Measurements from ENCODE around the gene RPL9.

The RPL9 gene

GRCh38 chr4:39451423-39452023 lies 7.2 kb downstream of the RPL9 start:
- Histone ChIP-seq H3K36me3 (ENCODE audit: control insufficient read depth, insufficient read depth, low read length) (peaks cover 50% of the 10 kb centered on the region), H3K27me3 (replicated peaks; ENCODE audit: control insufficient read depth, insufficient read depth, low read length, poor library complexity, severe bottlenecking) (no peaks in the 10 kb centered on the region), H3K4me1 (ENCODE audit: control insufficient read depth, insufficient read depth, low read length, poor library complexity, severe bottlenecking) (peaks cover 7% of the 10 kb centered on the region), H3K4me3 (ENCODE audit: insufficient read depth, low read depth, low read length, poor library complexity, severe bottlenecking) (no peak overlapping the region), H3K9me3 (ENCODE audit: control insufficient read depth, low read length) (no peaks in the 10 kb centered on the region), H3K27ac (ENCODE audit: insufficient read depth, low read length, poor library complexity, severe bottlenecking) (no peak overlapping the region)
- no peak for DNase-seq

DNA sequence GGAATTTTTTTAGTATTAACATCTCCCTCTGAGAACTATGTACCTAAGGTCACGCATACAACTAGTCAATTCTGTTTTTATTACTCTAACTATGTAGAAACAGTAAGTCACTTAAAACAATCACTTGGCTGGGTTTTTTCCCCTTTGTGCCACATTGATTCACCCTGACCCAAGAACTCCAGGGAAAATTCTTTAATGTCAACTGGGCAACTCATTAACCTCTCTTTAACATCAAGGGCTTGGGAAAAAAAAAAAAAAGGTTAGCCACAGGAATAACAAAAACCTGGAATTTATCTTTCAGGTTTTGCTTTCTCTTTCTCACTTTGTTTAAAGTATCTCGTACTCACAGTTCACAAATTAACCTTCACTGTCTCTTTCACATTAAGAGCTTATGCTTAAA lies 8.1 kb downstream of the RPL9 start:
- Histone ChIP-seq H3K27me3 (replicated peaks; ENCODE audit: control insufficient read depth, insufficient read depth, low read length, poor library complexity, severe bottlenecking) (no peaks in the 10 kb centered on the region), H3K9me3 (ENCODE audit: control insufficient read depth, low read length) (no peaks in the 10 kb centered on the region), H3K4me1 (ENCODE audit: control insufficient read depth, insufficient read depth, low read length, poor library complexity, severe bottlenecking) (peaks cover 6% of the 10 kb centered on the region), H3K4me3 (ENCODE audit: insufficient read depth, low read depth, low read length, poor library complexity, severe bottlenecking) (no peak overlapping the region), H3K27ac (ENCODE audit: insufficient read depth, low read length, poor library complexity, severe bottlenecking) (no peak overlapping the region), H3K36me3 (ENCODE audit: control insufficient read depth, insufficient read depth, low read length) (peaks cover 41% of the 10 kb centered on the region)
- no peak for DNase-seq

- Histone ChIP-seq H3K27ac (ENCODE audit: insufficient read depth, low read length, poor library complexity, severe bottlenecking) (no peak overlapping the region), H3K9me3 (ENCODE audit: control insufficient read depth, low read length) (no peaks in the 10 kb centered on the region), H3K36me3 (ENCODE audit: control insufficient read depth, insufficient read depth, low read length) (peaks cover 7% of the 10 kb centered on the region), H3K4me3 (ENCODE audit: insufficient read depth, low read depth, low read length, poor library complexity, severe bottlenecking) (peak overlapping the region; percentile 52), H3K4me1 (ENCODE audit: control insufficient read depth, insufficient read depth, low read length, poor library complexity, severe bottlenecking) (peaks cover 6% of the 10 kb centered on the region), H3K27me3 (replicated peaks; ENCODE audit: control insufficient read depth, insufficient read depth, low read length, poor library complexity, severe bottlenecking) (no peaks in the 10 kb centered on the region)
- DNase-seq: peak; percentile 15 to 45 (median 22)
Observed at GRCh38 chr4:39446842-39447573, 11.7 kb downstream of the RPL9 start.

- peaks cover 4% of the 10 kb centered on the region for H3K36me3 ChIP-seq (ENCODE audit: control insufficient read depth, insufficient read depth, low read length)
- DNase-seq: no peak
- H3K27ac ChIP-seq (ENCODE audit: insufficient read depth, low read length, poor library complexity, severe bottlenecking): no peak overlapping the region
- H3K9me3 ChIP-seq (ENCODE audit: control insufficient read depth, low read length): no peaks in the 10 kb centered on the region
- H3K27me3 ChIP-seq (replicated peaks; ENCODE audit: control insufficient read depth, insufficient read depth, low read length, poor library complexity, severe bottlenecking): no peaks in the 10 kb centered on the region
- H3K4me3 ChIP-seq (ENCODE audit: insufficient read depth, low read depth, low read length, poor library complexity, severe bottlenecking): peak overlapping the region; percentile 52
- H3K4me1 ChIP-seq (ENCODE audit: control insufficient read depth, insufficient read depth, low read length, poor library complexity, severe bottlenecking): peaks cover 6% of the 10 kb centered on the region
Observed at GRCh38 chr4:39446483-39446841, 12.3 kb downstream of the RPL9 start.

GRCh38 chr4:39442998-39443397 lies 15.7 kb downstream of the RPL9 start:
- Histone ChIP-seq H3K27ac (ENCODE audit: insufficient read depth, low read length, poor library complexity, severe bottlenecking) (no peak overlapping the region), H3K27me3 (replicated peaks; ENCODE audit: control insufficient read depth, insufficient read depth, low read length, poor library complexity, severe bottlenecking) (no peaks in the 10 kb centered on the region), H3K4me3 (ENCODE audit: insufficient read depth, low read depth, low read length, poor library complexity, severe bottlenecking) (no peak overlapping the region), H3K36me3 (ENCODE audit: control insufficient read depth, insufficient read depth, low read length) (no peaks in the 10 kb centered on the region), H3K4me1 (ENCODE audit: control insufficient read depth, insufficient read depth, low read length, poor library complexity, severe bottlenecking) (peaks cover 6% of the 10 kb centered on the region), H3K9me3 (ENCODE audit: control insufficient read depth, low read length) (no peaks in the 10 kb centered on the region)
- DNase-seq: no peak

- no peaks in the 10 kb centered on the region for H3K4me1 ChIP-seq (ENCODE audit: control insufficient read depth, insufficient read depth, low read length, poor library complexity, severe bottlenecking)
- no peaks in the 10 kb centered on the region for H3K27me3 ChIP-seq (replicated peaks; ENCODE audit: control insufficient read depth, insufficient read depth, low read length, poor library complexity, severe bottlenecking)
- H3K4me3 ChIP-seq (ENCODE audit: insufficient read depth, low read depth, low read length, poor library complexity, severe bottlenecking): no peak overlapping the region
- DNase-seq: no peak
- no peaks in the 10 kb centered on the region for H3K36me3 ChIP-seq (ENCODE audit: control insufficient read depth, insufficient read depth, low read length)
- no peaks in the 10 kb centered on the region for H3K9me3 ChIP-seq (ENCODE audit: control insufficient read depth, low read length)
- H3K27ac ChIP-seq (ENCODE audit: insufficient read depth, low read length, poor library complexity, severe bottlenecking): no peak overlapping the region
Observed at GRCh38 chr4:39441593-39441992, 17.1 kb downstream of the RPL9 start.

- no peak for DNase-seq
- H3K27ac ChIP-seq (ENCODE audit: insufficient read depth, low read length, poor library complexity, severe bottlenecking): no peak overlapping the region
Observed at GRCh38 chr4:39435659-39436563, 22.8 kb downstream of the RPL9 start.

DNA sequence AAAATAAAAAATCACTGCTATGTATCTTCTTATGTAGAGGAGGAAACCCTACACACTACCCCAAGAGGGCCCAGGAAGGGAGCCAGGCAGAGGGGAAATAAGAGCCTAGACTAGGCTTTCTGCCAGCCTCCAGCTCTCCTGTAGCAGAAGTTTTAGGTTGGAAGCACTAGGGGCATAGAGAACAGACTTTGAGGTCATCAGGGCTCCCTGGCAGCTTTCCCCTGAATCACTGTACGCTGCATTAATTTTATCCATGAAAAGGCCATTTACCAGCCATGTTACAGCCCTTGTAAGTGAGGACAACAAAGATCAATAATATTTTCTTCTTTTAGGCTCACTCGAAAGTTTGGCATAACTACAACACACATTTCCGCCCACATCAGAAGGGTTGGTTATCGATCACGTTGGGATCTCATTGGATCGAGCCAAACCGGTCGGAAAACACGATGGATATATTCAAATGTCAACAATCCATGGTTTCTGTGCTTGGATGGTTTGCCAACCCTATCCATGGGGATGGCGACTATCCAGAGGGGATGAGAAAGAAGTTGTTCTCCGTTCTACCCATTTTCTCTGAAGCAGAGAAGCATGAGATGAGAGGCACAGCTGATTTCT lies 24.7 kb downstream of the RPL9 start:
- DNase-seq: no peak
- no peak overlapping the region for H3K4me3 ChIP-seq (ENCODE audit: insufficient read depth, low read depth, low read length, poor library complexity, severe bottlenecking)
- no peaks in the 10 kb centered on the region for H3K4me1 ChIP-seq (ENCODE audit: control insufficient read depth, insufficient read depth, low read length, poor library complexity, severe bottlenecking)
- H3K9me3 ChIP-seq (ENCODE audit: control insufficient read depth, low read length): no peaks in the 10 kb centered on the region
- no peaks in the 10 kb centered on the region for H3K27me3 ChIP-seq (replicated peaks; ENCODE audit: control insufficient read depth, insufficient read depth, low read length, poor library complexity, severe bottlenecking)
- no peak overlapping the region for H3K27ac ChIP-seq (ENCODE audit: insufficient read depth, low read length, poor library complexity, severe bottlenecking)
- H3K36me3 ChIP-seq (ENCODE audit: control insufficient read depth, insufficient read depth, low read length): no peaks in the 10 kb centered on the region

More at GRCh38 chr4:39435659-39436563, 22.8 kb downstream of the RPL9 start:
- H3K4me3 ChIP-seq (ENCODE audit: insufficient read depth, low read depth, low read length, poor library complexity, severe bottlenecking): no peak overlapping the region
- no peaks in the 10 kb centered on the region for H3K36me3 ChIP-seq (ENCODE audit: control insufficient read depth, insufficient read depth, low read length)
- H3K4me1 ChIP-seq (ENCODE audit: control insufficient read depth, insufficient read depth, low read length, poor library complexity, severe bottlenecking): no peaks in the 10 kb centered on the region
- no peaks in the 10 kb centered on the region for H3K9me3 ChIP-seq (ENCODE audit: control insufficient read depth, low read length)
- no peaks in the 10 kb centered on the region for H3K27me3 ChIP-seq (replicated peaks; ENCODE audit: control insufficient read depth, insufficient read depth, low read length, poor library complexity, severe bottlenecking)

DNA sequence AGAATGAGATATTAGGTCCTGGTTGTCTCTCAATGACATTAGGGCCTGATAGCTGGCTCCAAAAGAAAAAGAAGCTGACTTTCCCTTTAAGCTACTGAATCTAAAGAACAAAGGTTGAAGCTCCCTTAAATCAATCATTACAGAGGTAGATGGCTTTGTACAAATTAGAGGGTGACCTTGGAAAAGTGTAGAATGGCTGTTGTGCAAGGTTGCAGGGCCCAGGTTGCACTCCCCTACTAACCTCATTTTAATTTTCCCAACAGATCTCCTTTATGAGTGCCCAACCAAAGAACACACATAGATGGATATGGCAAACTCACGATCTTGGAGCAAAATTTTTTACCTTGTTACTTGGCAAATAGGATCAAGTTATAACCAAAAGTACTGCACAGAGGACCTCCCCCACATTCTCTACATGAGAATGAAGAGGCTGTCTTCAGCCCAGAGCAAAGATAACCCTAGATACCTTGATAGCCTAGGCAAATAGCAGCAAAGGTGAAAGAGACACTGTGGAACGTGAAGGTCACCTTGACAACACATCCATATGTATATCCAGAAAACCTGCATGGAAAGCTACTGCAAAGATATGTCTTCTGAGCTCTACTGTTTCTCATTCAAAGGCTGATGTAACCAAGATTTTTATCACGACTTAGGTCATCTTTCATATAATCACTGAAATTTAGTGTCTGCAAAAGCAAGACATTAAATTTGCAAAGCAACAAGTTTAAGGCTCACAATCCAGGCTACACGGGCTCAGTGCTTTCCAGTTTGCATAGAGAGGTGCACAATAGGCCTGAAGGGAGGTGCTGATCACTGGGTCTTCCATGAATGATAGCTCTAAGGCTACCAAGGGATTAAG lies 29.0 kb downstream of the RPL9 start:
- DNase-seq: no peak
- no peaks in the 10 kb centered on the region for H3K36me3 ChIP-seq (ENCODE audit: control insufficient read depth, insufficient read depth, low read length)
- no peak overlapping the region for H3K27ac ChIP-seq (ENCODE audit: insufficient read depth, low read length, poor library complexity, severe bottlenecking)
- H3K4me3 ChIP-seq (ENCODE audit: insufficient read depth, low read depth, low read length, poor library complexity, severe bottlenecking): no peak overlapping the region
- H3K27me3 ChIP-seq (replicated peaks; ENCODE audit: control insufficient read depth, insufficient read depth, low read length, poor library complexity, severe bottlenecking): no peaks in the 10 kb centered on the region
- H3K4me1 ChIP-seq (ENCODE audit: control insufficient read depth, insufficient read depth, low read length, poor library complexity, severe bottlenecking): no peaks in the 10 kb centered on the region
- no peaks in the 10 kb centered on the region for H3K9me3 ChIP-seq (ENCODE audit: control insufficient read depth, low read length)

Data from effector memory CD4-positive, alpha-beta T cell (primary cell).